HT-29 (cell line): ENCODE measurements around the gene IL13RA1. TPM values are rescaled to one million over a fixed set of nuclear protein-coding genes. Genes with fewer than 3 reads are reported as not detected.
A peak's percentile ranks its signal among the peaks of the same experiment; 100 is the strongest.
"Not testable (repeated sequence)": the region's sequence is repeated elsewhere in the genome, so short reads cannot be mapped to it uniquely, and the experiment has no call there.

Experiments used
- DNase-seq: peaks from one replicate; pipeline ENCODE4 v3.0.0-alpha.2; 2015; ENCODE audit warnings: low spot score
- small RNA-seq: library from RNA; depleted of rRNA; stranded (forward); fragments of <200 nt; gene quantifications from one replicate; pipeline ENCODE3, GENCODE V24; 2014
- total RNA-seq: library from RNA; depleted of rRNA; stranded (reverse); fragments of >200 nt; shearing (Covaris generic); gene quantifications from 2 replicates; pipeline ENCODE4 v1.2.3, GENCODE V29; 2014; rRNA removed

IL13RA1 gene
- total RNA-seq, 1 experiment from 2014 or later = 22.7 TPM

DNA sequence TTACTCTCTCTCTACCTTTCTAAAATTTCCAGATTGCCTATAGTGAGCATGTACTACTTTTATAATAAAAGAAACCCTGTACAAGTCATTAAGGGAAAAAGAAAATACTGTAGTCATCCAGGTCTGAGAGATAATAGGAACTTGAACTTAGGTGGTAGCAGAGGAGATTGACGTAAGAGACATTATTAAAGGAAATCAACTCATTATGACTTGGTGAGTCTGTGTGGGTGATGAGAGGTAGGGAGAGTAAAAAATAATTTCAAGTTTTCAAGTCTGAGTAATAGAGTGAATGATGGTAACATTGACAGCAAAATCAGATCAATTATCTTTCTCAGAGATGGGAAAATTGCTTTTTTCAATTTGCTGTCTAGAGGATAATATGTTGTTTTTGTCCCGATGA is 52.2 kb downstream of the IL13RA1 start:
- DNase-seq = no peak

DNA sequence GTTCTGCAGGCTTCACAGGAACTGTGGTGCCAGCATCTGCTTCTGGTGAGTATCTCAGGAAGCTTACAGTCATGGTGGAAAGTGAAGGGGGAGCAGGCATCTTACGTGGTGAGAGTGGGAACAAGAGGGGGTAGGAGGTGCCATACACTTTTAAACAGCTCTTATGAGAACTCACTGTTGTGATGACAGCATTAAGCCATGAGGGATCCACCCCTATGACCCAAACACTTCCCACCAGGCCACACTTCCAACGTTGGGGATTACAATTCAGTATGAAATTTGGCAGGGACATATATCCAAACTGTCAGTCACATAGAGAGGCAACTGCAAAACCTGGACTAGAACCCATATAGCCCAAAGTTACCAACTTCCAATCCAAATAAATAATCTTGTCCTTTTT is 53.1 kb downstream of the IL13RA1 start:
- no peak for DNase-seq

DNA sequence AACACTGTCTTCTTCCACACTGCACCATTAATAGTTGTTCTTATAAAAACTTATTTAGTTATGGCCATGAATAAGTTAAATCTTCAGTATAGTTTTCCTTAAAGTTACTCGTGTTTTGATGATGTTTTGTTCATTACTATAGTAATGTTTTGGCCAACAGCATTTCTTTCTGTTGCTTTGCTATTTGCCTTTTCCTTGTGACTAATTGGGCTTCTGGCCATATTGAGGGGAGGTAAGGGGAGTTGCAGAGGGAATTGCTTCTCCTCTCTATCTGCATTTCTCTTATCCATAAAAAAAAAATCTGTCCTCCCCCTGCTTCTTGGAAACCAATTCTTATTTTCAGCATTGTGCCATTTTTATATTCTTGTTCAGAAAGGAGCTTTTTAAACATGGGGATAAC is 53.5 kb downstream of the IL13RA1 start:
- DNase-seq = no peak

DNA sequence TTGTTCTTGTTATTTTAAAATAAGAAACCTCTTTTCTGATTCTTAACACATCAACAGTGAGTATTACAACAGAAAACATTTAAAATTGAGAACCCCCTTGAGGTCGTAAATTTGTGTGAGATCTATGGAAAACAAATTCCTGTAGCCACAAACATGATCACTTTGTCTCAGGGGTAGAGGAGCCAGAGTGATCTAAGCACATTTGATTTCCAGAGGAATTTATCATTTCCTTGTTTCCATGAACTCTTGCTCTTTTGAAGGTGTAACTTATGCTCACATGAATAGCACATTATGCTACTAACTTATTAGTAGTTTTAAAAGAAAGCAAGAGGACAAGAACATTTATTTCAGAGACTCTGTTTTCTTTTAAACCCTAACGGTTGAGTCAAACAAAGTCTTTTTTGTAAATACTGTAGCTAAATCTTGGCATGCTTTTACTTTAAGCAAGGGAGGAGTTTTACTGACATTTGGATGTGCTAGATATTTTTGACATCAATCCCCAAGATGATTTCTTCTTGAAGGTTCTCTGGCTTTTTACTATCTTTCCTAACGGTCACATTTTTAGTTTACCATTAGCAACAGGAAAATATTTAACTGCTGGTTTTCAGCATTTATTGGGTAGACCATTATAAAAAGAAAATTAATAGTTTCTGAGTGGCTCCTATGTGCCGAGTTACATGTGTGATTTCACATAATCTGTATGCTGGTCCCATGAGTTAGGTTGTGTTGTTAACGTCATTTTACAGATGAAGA is 68.3 kb downstream of the IL13RA1 start:
- DNase-seq = no peak

DNA sequence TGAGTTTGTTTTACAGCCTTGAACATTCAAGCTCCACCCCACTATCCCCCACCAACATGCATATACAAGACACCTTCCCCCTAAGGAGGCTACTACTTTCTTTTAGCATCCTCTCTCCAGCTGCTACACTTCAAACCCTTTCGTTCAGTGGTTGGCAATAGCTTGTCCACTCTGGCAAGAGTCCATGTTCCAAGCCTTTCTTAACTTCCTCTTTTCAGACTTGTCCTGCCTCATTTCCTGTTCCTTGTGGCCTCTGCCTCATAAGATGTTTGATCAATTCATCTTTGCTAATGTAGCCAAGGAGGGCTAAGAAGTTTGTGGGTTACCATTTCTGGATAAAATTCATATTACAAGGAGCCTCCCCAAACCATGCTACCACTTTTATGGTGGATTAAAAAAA is 75.5 kb downstream of the IL13RA1 start:
- DNase-seq = no peak

DNA sequence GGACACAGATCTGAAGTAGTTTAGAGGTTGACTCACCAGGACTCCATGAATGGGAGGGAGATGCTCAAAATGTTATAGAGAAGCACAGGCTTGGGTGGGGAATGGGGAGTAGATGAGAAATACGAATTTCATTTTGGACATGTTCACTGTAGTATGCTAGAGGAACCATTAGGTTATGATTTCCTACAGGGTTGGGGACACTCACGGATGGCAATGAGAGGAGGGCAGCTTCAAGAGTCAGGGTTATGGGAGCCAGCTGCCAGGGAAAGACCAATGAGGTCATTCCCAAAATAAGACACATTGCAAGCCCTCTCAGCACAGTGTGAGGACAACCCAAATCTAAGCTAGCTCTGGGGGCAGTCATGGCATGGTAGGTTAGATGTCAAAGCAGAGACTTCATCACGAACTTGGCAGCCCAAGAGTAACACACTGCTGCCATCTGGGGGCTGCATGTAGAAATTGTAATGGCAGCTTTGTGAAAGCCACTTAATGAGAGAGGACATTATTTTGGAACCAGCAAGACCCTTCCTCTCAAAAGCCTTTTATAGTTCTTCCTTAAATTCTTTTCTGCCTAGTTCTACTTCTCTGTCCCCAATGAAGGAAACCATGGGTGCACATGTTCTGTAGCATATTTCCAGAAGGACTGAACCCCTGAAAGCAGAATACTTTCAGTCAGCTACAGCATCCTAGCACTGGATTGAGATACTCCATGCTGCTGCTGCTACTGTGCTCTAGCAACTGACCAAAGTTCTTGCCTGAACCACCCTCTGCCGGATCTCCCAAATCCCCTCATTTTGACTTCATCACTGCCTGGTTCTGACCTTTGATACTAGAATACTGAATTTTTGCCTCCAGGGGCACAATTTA is 80.0 kb downstream of the IL13RA1 start:
- DNase-seq = peak; percentile 53

DNA sequence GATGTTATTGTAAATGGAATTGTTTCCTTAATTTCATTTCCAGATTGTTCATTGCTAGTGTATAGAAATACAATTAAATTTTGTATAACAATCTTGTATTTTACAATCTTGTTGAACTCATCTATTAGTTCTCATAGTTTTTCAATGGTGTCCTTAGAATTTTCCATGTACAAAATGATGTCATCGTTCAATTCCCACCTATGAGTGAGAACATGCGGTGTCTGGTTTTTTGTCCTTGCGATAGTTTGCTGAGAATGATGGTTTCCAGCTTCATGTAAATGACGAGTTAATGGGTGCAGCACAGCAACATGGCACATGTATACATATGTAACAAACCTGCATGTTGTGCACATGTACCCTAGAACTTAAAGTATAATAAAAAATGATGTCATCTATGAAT is 89.9 kb downstream of the IL13RA1 start:
- DNase-seq = not testable (repeated sequence)

DNA sequence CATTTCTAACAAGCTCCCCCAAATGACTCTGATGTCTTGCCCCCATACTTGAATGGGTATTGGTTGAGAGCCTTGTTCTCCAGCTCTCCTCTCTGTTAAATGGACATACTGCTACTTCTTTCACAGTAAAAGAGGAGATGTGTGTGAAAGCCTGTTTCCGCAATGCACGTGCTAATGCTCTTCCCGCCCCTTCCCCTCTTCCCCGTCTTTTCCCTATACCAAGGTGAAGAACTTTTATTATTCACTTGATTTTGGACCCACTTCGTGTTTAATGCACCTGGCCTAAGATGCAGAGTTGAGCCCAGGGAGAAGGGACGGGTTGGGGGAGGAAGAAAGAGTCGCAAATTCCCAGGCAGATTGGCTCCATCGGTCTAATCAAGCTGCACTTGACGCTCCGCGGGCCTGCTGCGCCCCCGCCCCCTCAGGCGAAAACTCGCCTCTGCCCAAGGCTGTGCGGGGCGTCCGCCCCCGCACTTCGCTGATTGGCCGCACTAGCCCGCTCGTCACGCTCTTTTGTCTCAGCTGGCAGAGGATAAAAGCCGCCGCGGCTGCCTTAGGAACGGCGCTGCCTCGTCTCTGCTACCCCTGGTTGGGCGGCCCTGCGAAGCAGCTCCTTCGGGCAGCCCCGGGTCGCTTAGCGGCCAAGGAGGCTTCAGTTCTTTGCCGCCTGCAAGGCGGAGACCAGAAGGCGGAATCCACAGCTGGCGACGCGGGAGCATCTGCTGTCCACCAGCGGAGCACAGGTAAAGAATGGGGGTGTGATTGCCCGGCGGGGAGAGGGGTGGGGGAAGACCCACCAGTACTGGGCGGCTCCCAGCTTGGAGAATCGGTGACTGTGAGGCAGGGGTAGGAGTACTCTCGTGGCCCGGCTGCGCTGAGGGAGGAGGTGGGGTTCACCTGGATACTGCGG is 96.1 kb downstream of the IL13RA1 start, which contains the start of gene ZCCHC12:
ZCCHC12 (plus strand) TSS at position 562 of the 910 bp plus-strand sequence. CDS start 1,421 bp downstream, outside the sequence.
- DNase-seq = no peak

DNA sequence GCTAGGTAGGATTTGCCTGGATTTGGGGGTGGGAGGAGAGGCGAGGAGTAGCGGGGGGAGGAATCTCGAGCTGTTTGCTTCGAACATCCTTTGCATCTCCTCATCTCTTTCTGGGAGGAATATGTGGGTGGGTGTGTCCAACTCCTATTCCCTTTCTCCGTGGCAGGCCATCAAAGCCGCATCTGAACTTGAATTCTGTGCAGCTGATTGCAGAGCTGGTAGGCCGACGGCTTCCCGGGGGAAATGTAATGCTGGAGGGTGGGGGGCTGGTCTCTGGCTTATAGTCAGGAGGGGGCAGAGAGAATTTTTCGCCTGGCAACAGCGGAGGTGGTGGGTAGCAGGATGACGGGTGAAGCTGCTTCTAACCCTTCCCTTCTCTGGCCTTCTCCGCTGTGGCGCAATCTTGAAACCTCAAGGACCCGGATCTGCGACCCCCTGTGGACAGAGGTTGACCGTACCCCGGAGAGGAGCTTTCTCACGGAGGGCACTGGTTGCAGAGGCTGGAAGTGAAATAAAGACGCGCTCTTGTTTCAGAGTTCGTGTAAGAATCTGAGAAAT is 96.8 kb downstream of the IL13RA1 start:
- DNase-seq = no peak

DNA sequence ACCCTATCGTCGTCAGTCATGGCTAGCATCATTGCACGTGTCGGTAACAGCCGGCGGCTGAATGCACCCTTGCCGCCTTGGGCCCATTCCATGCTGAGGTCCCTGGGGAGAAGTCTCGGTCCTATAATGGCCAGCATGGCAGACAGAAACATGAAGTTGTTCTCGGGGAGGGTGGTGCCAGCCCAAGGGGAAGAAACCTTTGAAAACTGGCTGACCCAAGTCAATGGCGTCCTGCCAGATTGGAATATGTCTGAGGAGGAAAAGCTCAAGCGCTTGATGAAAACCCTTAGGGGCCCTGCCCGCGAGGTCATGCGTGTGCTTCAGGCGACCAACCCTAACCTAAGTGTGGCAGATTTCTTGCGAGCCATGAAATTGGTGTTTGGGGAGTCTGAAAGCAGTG is 97.8 kb downstream of the IL13RA1 start:
- DNase-seq = no peak

DNA sequence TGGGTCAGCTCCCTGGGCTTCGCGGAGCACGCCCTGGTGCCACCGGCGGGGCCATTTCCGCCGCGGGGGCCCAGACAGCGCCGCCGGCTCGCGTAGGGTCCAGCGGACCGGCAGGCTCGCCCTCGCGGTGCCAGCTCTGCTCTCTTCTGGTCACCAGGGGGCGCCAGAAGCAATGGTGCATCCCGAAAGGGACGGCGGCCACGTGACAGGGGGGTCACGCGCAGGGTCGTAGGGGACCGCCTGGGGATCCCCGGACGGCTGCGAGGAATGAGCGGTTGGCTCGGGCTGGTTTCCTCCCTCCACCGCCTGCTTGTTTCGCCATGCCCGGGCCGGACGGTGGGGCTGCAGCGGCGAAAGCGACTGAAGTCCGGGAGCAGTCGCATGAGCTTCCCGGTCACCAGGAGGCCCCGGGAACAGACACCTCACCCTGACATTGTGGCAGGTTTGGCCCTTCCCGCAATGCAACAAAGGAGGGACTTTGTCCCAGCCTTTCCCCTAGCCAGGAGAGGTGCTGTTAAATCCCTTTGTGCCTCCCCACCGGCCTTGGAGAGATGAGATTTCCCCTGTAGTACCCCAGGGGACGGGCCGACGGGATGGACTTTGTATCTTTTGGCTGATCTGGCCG is 112.0 kb downstream of the IL13RA1 start:
- DNase-seq = peak; percentile 66

Small RNA genes lying within 50 kb of the gene (small RNA-seq; reads per million reads assigned to genes)
- not detected for gene RF00566

Other genes with a start within 250 kb of the IL13RA1 start
- gene DOCK11, start 231.8 kb upstream of the IL13RA1 start, total RNA-seq = 0.13 and 0.23 TPM in 2 replicates
- gene ZCCHC12, start 96.2 kb downstream of the IL13RA1 start, total RNA-seq = not detected in 2 replicates
- gene LONRF3, start 247.0 kb downstream of the IL13RA1 start, total RNA-seq = 11.4 and 14.2 TPM in 2 replicates